RCC 7860 (cell line): ENCODE measurements around the gene BRD8.

Source experiments
- DNase-seq: peaks from one replicate; pipeline ENCODE4 v3.0.0-alpha.2; 2015; ENCODE audit warnings: low spot score
- FAIRE-seq: peaks from 2 replicates; lab custom pipeline; 2012; peaks lifted over from hg19 to GRCh38; lab: Jason Lieb, UNC

The BRD8 gene

DNA sequence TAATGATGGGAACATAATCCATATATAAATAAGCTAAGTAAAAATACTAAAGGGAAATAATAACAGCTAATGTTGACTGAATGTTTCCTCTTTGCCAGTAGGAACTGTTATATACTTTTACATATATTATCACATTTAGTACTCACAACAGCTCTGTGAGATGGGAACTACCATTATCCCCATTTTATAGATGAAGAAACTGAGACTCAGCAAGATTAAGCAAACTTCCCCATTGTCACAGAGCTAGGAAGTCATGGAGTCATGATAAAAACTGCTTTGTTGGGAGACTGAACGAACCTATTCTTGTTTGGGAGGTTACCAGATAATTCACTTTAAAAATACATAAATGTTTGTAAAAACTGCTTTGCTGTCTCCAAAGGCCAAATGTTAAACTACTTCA lies 71.2 kb downstream of the BRD8 start:
- FAIRE-seq (no peak), DNase-seq (no peak)

DNA sequence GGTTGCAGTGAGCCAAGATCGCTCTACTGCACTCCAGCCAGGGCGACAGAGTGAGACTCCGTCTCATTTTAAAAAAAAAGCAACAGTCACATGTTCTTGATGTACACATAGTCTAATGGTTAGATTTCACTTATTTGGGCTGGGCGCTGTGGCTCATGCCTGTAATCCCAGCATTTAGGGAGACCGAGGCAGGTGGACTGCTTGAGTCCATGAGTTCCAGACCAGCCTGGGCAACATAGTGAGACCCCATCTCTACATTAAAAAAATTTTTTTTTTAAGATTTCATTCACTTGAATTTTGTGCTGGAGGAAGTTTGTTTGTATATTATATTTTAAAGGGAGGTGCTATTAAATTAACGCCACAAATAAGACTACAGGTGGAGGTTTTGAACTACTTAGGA lies 72.7 kb downstream of the BRD8 start:
- DNase-seq = no peak
- FAIRE-seq = no peak

DNA sequence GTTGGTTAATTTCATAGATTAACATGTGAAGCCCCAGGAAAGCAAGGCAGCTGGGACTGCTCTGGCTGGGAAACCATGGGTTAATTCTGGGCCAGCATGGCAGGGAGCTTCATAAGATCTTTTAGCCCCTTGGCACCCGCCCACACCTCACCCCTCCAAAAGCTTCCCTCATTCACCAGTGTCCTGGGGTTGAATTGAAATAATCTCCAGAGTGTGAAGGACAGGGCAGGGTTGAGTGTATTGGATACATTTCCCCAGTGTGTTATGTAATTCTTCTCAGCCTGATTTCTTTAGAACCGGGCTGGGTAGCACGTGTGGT lies 75.2 kb downstream of the BRD8 start:
- no peak for FAIRE-seq

DNA sequence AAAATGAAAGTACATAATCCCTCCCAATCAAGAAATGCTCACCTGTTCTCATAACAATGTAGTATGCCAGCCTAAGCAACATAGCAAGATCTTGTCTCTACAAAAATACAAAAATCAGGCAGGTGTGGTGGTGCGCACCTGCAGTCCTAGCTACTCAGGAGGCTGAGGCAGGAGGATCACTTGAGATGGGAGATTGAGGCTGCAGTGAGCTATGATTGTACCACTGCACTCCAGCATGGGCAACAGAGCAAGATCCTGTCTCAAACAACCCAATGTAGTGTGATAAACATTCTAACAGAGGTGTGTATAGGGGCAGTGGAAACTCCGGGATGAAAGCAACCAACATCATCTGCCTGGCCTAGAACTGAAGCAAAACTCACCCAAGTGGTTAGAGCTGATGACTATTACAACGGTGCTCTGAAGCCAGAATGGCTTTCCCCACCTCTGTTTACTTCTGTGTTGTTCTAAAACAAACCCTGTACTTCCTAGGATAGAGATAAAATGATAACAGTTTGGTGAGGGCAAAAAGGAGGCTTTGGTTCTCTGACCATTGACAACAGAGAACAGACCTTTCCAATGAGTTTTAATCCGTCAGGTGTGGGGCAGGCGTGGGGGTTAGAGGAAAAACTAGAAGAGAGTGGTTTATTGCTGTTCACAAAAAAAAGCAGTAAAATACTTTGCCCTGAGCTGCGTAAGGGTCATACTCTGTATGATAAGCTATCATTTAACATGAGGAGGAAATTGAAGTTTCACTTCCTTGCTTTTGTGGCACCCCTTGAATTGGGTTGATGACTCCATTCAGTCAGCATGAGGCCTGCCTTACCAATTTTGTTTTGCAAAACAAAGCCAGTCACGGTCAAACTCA lies 75.7 kb downstream of the BRD8 start:
- FAIRE-seq (no peak), DNase-seq (no peak)

More for the DNA sequence above, 75.2 kb downstream of the BRD8 start:
- DNase-seq = no peak

DNA sequence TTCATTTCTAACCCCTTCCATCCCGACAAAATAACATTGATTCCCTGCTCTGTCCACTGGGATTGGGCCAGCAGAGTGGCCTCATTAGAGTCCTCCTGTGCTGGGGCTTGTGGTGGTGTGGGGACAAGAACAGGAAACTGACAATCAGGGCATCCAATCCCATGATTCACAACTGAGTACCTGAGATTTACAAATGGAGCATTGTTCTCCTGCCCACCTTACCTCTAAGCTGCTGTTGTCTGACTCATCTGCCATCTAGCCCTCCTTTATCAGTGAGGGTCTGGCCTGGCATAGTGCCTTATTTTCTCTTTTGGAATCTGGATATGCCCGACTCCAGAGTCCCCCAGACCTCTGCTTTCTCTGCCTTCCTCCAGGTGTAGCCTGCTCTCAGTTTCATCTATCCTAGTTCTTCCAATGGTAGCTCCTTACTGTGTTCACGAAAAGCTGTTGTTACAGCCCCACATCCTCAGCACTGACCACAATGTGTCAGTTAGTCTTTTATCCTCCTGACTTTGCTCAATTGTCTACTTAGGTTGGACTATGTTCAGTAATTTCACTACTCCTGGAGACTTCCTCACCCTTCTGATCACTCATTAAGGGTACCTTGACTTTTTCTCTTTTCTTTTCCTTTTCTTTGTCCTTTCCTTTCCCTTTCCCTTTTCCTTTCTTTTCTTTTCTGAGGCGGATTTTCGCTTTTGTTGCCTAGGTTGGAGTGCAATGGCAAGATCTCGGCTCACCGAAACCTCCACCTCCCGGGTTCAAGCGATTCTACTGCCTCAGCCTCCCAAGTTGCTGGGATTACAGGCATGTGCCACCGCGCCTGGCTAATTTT lies 81.2 kb downstream of the BRD8 start:
- FAIRE-seq (no peak), DNase-seq (no peak)

DNA sequence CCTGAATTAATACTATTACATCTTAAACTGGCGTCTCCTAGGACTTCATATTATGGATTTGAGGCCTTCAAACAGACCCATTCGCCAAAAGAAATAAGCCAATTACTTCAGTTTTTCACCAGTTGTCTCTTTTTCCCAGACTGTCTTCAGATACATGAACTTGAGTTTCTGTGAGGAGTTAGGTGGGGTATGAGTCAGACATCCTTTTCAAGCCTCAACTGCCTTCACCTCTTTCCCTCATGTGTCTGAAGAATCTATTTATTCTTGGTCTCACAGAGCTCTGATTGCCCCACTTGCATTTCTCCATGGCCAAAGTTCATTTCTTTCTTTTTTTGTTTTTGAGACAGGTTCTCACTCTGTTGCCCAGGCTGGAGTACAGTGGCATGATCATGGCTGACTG lies 82.1 kb downstream of the BRD8 start:
- DNase-seq (no peak), FAIRE-seq (no peak)

DNA sequence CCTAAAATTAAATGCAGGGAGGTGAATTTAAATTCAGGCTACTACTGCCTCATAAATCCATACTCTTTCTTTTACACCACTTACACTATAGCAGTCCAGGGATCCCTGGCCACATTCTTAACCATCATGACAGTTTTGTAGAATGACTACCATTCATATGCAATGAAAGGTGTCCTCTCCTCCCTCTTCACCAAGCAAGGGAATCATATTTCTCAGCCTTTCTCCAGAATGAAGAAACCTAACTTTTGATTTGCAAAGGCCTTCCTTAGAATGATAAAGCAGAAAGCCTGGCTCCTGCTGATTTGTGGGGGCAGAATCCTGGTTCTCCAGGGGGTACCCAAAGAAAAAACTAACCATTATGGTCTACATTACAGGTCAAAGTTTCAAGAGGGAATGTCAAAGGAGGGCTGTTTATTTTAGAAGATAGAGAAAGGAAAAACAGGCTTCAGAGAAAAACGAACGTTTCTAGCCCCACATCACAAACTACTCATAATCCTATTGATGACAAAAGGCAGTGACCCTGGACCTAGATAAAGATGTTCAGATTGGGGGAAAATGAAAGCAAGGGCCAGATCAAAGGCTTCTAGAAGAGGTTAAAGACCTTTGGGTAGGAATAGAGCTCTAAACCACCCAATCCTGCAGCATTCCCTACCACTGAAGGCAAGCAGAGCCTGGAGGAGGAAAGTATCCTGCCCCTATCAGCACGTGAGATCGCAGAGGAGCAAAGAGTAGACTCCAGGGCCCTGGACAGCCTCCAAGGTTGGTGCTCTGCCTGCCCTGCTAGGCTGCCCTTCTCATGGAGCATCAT lies 83.1 kb downstream of the BRD8 start:
- DNase-seq (no peak), FAIRE-seq (no peak)

DNA sequence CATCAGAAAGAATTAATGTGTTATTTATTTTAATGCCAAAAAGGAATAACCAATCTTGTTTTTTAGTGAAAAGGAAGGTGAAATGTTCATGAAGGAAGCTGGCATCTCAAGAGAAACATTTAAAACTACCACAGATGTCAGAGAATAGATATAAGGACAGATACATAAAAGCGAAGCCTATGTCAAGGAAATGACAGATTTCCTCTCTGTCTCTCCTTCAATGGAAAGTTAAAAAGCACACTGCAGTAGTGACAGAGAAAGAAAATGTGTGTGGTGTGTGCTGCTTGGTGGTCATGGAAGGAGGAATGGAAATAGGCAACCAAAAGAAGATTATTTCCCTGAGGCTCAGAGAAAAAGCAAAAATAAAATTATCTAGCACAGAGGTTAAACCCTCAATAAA lies 85.4 kb downstream of the BRD8 start:
- no peak for FAIRE-seq
- no peak for DNase-seq

DNA sequence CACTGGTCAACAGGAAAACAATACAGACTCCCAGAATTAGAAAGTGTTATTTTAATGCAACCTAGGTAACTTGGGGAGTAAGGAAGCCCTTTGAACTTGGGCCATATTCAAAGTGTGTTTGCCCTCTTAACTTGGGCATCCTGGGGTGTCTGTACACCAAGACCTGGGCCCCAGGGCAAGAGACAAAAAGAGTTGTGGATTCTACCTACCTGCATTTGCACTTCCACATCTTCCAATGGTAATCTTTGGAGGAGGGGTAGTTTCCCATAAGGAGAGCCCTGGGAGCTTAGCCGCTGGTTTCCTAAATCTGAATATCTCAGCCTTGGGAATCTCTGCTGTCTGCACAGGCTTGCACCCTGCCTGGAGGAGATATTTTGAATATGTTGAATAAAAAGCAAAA lies 86.1 kb downstream of the BRD8 start:
- DNase-seq (no peak), FAIRE-seq (no peak)

DNA sequence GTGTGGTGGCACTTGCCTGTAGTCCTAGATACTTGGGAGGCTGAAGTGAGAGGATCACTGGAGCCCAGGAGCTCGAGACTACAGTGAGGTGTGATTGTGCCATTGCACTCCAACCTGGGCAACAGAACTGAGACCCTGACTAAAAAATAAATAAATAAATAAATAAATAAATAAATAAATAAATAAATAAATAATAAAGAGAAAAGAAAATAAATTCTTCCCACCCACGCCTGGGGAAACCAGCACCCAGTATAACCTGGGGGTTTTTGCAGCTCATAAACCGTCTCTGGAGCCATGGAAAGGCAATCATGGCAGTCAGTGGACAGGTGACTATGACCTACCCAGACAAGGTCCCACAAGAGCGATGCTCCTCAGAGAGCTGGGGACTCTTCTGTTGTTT lies 86.7 kb downstream of the BRD8 start:
- DNase-seq (no peak), FAIRE-seq (no peak)
